Measurements from ENCODE around the gene UBXN11. TPM values are rescaled to one million over a fixed set of nuclear protein-coding genes. Genes with fewer than 3 reads are reported as not detected.

UBXN11 gene
- total and polyA plus RNA-seq, 7 donors = 3.5 to 7.0 (median 4.2) TPM

DNA sequence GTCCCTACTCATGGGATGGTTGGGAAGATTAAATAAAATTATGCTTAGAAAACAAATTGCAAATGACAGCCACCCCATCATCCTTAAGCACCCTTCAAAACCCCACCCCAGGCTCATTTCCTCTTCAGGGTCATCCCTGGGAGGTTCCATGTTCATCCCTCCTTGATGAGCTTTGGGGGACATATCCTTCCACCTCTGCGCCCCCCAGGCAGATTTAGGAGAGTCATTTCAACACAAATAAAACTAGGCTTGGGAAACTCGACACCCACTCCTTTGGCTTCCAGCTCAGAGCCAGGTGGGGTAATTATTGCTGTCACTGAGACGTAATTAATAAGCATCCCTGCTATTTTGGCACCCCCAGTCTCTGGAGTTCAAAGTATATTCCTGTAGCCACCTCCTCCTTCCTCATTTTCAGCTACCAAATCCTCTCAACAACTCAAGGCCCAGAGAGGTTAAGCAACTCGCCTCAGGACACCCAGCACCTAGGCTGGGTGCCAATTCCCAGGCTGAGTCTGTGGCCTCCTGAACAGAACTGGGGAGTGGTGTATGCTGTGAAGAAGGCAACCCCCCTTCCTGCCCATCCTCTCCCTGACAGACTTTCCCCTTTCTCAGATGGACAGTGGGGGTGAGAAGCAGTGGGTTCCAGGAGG is 46.9 kb upstream of the UBXN11 start:
- TF ChIP-seq, protein P1, sequence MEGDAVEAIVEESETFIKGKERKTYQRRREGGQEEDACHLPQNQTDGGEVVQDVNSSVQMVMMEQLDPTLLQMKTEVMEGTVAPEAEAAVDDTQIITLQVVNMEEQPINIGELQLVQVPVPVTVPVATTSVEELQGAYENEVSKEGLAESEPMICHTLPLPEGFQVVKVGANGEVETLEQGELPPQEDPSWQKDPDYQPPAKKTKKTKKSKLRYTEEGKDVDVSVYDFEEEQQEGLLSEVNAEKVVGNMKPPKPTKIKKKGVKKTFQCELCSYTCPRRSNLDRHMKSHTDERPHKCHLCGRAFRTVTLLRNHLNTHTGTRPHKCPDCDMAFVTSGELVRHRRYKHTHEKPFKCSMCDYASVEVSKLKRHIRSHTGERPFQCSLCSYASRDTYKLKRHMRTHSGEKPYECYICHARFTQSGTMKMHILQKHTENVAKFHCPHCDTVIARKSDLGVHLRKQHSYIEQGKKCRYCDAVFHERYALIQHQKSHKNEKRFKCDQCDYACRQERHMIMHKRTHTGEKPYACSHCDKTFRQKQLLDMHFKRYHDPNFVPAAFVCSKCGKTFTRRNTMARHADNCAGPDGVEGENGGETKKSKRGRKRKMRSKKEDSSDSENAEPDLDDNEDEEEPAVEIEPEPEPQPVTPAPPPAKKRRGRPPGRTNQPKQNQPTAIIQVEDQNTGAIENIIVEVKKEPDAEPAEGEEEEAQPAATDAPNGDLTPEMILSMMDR (IDR thresholded peaks at IDR 0.05) = no peak
- Histone ChIP-seq H3K36me3 (ENCODE audit: insufficient read depth in 1 of 2, low read depth in 1 of 2) (no peaks in the 10 kb centered on the region), H3K27ac (no peak overlapping the region), H3K4me3 (no peak overlapping the region), H3K27me3 (ENCODE audit: insufficient read depth in 3 of 3, low read length in 2 of 3) (peaks cover 0 to 27% (median 1%) of the 10 kb centered on the region in 3 donors), H3K4me1 (no peaks in the 10 kb centered on the region), H3K9me3 (no peaks in the 10 kb centered on the region)
- intact Hi-C loops (cut with DNase I) = no loop called here
- 56 to 67% (median 63%) methylated on average over 4 of the region's 4 CpGs for WGBS, 3 donors
- DNase-seq = no peak
- ATAC-seq = no peak

DNA sequence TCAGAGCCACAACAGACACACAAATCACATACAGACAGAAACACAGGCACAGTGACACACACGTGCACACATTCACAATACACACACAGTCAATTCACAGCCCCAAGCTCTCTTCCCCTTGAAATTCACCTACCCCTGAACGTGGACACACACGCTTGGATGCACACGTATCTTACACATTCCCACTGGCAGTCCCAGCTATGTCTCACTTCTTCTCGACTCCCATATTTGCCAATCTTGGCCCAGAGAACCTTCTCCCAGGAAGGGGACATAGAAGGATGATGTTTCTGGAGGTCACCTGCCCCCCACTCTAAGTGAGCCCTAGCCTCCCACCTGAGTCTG is 45.9 kb upstream of the UBXN11 start:
- no peak for ATAC-seq
- no peak for DNase-seq
- H3K27ac ChIP-seq = no peak overlapping the region
- intact Hi-C loops (cut with DNase I) = no loop called here
- H3K4me3 ChIP-seq = no peak overlapping the region
- H3K4me1 ChIP-seq = no peaks in the 10 kb centered on the region
- no peaks in the 10 kb centered on the region for H3K36me3 ChIP-seq (ENCODE audit: insufficient read depth in 1 of 2, low read depth in 1 of 2)
- no peaks in the 10 kb centered on the region for H3K9me3 ChIP-seq
- H3K27me3 ChIP-seq (ENCODE audit: insufficient read depth in 3 of 3, low read length in 2 of 3) = peaks cover 0 to 17% (median 1%) of the 10 kb centered on the region in 3 donors
- 79 to 88% (median 87%) methylated on average over 5 of the region's 5 CpGs for WGBS, 3 donors
- TF ChIP-seq, protein P1 (IDR thresholded peaks at IDR 0.05) = no peak

DNA sequence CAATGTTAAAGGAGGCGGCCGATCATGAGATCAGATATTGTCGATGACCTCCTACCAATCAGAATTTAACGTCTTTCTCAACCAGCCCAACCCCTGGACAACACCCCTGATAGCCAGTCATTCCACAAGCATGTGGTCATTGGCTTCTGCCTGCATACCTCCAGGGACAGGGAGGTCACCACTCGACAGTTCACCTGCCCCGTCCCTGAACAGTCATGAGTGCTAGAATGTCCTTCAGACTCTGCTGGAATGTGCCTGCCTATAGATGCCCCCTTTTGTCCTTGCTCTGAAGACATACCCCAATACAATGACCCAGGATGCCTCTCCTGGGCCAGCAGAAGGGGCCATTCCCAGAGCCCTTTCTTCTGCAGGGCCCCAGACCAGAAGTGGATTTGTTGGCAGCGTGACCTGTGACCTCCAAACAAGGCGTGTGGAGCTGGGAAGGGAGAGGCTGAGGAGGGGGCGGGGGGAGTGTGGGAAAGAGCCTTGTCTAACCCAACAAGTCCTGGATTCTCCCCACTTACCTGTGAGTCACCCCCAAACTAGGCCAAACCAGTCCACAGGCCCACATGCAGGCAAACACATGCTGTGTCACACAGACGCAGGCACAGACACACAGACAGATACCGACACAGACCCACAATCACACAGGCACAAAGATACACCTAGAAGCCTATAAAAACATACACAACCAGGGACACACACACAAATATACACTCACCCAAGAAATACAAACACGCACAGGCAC is 45.3 kb upstream of the UBXN11 start:
- no peak overlapping the region for H3K27ac ChIP-seq
- 80 to 90% (median 83%) methylated on average over 12 of the region's 12 CpGs for WGBS, 3 donors
- TF ChIP-seq, protein P1 (IDR thresholded peaks at IDR 0.05) = no peak
- no peak overlapping the region for H3K4me3 ChIP-seq
- no peaks in the 10 kb centered on the region for H3K9me3 ChIP-seq
- no peaks in the 10 kb centered on the region for H3K36me3 ChIP-seq (ENCODE audit: insufficient read depth in 1 of 2, low read depth in 1 of 2)
- intact Hi-C loops (cut with DNase I) = no loop called here
- DNase-seq = no peak
- ATAC-seq = no peak
- H3K27me3 ChIP-seq (ENCODE audit: insufficient read depth in 3 of 3, low read length in 2 of 3) = peaks cover 0 to 12% (median 1%) of the 10 kb centered on the region in 3 donors
- H3K4me1 ChIP-seq = no peaks in the 10 kb centered on the region

DNA sequence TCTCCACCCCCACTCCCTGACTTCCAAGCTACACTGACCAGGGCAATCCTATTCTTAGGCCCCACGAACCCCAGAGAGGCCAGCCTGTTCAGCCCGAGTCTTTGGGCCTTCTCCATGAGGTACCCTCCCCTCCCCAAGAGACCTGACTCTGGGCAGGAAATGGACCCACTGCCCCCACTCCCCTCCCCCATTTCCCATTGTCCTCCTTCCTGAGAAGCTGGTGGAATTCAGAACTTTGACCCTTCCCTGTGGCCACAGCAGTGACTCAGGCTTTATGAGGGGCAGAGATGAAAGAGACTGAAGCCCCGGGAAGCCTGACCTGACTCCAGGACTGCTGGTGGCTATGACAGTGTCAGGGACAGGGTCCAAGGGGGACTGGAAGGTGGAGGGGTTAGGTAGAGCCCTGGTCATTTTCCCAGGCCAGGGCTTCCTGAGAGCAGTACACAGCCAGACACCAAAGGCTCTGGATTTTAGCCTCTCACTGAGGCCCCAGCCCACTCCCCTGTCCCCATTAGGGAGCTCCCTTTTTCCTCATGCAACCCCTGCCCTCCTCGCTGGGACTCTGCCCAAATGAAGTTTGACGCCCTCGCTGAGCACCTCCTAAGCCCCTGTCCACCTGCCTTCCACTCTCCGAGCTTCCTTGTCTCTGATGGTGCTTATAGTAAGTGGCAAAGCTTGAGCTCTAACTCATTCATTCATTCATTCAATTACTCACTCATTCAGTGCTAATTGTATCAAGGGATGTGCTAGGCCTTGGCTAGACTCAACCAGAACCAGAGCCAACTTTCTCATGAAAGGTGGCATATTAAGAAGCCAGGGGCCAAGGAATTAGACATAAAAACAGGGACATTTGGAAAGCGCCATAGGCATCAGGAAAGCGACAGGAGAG is 44.5 kb upstream of the UBXN11 start:
- ATAC-seq (no peak), DNase-seq (no peak)
- Histone ChIP-seq H3K9me3 (no peaks in the 10 kb centered on the region), H3K4me1 (no peaks in the 10 kb centered on the region), H3K4me3 (no peak overlapping the region), H3K27ac (no peak overlapping the region), H3K27me3 (ENCODE audit: insufficient read depth in 3 of 3, low read length in 2 of 3) (peaks cover 0 to 12% (median 1%) of the 10 kb centered on the region in 3 donors), H3K36me3 (ENCODE audit: insufficient read depth in 1 of 2, low read depth in 1 of 2) (no peaks in the 10 kb centered on the region)
- intact Hi-C loops (cut with DNase I) = no loop called here
- 64 to 69% (median 67%) methylated on average over 9 of the region's 9 CpGs for WGBS, 3 donors
- TF ChIP-seq, protein P1 (IDR thresholded peaks at IDR 0.05) = no peak

Data from psoas muscle (tissue), 8 donors.